WTC11 (cell line): Measurements from ENCODE around the gene NAT9. TPM values are rescaled to one million over a fixed set of nuclear protein-coding genes. Genes with fewer than 3 reads are reported as not detected.

Experiments used
- ATAC-seq: fragments of 200-7000 bp; cut with Tn5 transposase; 2 replicates; pipeline ENCODE4 v1.10.0; 2021; ENCODE audit warnings: mild to moderate bottlenecking, moderate library complexity
- CTCF ChIA-PET: fragments of 300-600 bp; sonication (Branson Sonifier 250); formaldehyde crosslinking; loops from one replicate; lab custom pipeline; 2021; ENCODE audit warnings: antibody characterized with exemption; lab: Charles Lee
- POLR2A ChIA-PET: fragments of 350-600 bp; sonication (Branson Sonifier 250); formaldehyde crosslinking; loops from one replicate; lab custom pipeline; 2021; ENCODE audit warnings: antibody characterized with exemption; lab: Charles Lee
- DNase-seq: peaks from one replicate; pipeline ENCODE4 v3.0.0; 2021; ENCODE audit warnings: low spot score
- H3K27ac Mint-ChIP-seq: 2 replicates; pipeline ENCODE4 v1.8.0; 2021; ENCODE audit warnings: mixed read lengths
- H3K27me3 Mint-ChIP-seq: 2 replicates; pipeline ENCODE4 v1.8.0; 2021; ENCODE audit warnings: low read depth, mild to moderate bottlenecking, moderate library complexity, mixed read lengths
- H3K36me3 Mint-ChIP-seq: 2 replicates; pipeline ENCODE4 v1.8.0; 2021; ENCODE audit warnings: mixed read lengths
- H3K4me1 Mint-ChIP-seq: 2 replicates; pipeline ENCODE4 v1.8.0; 2022; ENCODE audit warnings: mixed read lengths
- H3K4me3 Mint-ChIP-seq: 2 replicates; pipeline ENCODE4 v1.8.0; 2021; ENCODE audit warnings: mild to moderate bottlenecking, moderate library complexity, mixed read lengths
- H3K9me3 Mint-ChIP-seq: 2 replicates; pipeline ENCODE4 v1.8.0; 2021; ENCODE audit warnings: mixed read lengths
- FOXJ3 ChIP-seq: sonication (generic); formaldehyde crosslinking; IDR thresholded peaks from 2 replicates; pipeline ENCODE4 v1.9.0; 2021; ENCODE audit warnings: missing genetic modification reagents, mild to moderate bottlenecking, borderline replicate concordance
- KAT7 ChIP-seq: sonication (generic); formaldehyde crosslinking; IDR thresholded peaks from 2 replicates; pipeline ENCODE4 v1.8.1; 2023; ENCODE audit warnings: missing genetic modification reagents, mild to moderate bottlenecking, borderline replicate concordance
- NR3C1 ChIP-seq: sonication (generic); formaldehyde crosslinking; conservative IDR thresholded peaks from 2 replicates; pipeline ENCODE4 v1.8.1; 2023; ENCODE audit warnings: low read depth, mild to moderate bottlenecking, missing genetic modification reagents
- OVOL2 ChIP-seq: fragments of 250-450 bp; sonication (Bioruptor Pico); IDR thresholded peaks from 2 replicates; pipeline ENCODE4 v1.9.0; 2021; ENCODE audit warnings: mild to moderate bottlenecking, borderline replicate concordance
- PRRX2 ChIP-seq: fragments of 250-450 bp; sonication (Bioruptor Pico); IDR thresholded peaks from 2 replicates; pipeline ENCODE4 v1.8.0; 2021; ENCODE audit warnings: mild to moderate bottlenecking
- RELA ChIP-seq: sonication (generic); formaldehyde crosslinking; IDR thresholded peaks from 2 replicates; pipeline ENCODE4 v1.8.1; 2022; ENCODE audit warnings: missing genetic modification reagents, mild to moderate bottlenecking, borderline replicate concordance
- RORB ChIP-seq: fragments of 250-450 bp; sonication (Bioruptor Pico); IDR thresholded peaks from 2 replicates; pipeline ENCODE4 v1.9.0; 2021; ENCODE audit warnings: mild to moderate bottlenecking
- SP1 ChIP-seq: sonication (generic); formaldehyde crosslinking; conservative IDR thresholded peaks from 2 replicates; pipeline ENCODE4 v1.8.1; 2022; ENCODE audit warnings: missing genetic modification reagents
- ZBTB21 ChIP-seq: sonication (generic); formaldehyde crosslinking; IDR thresholded peaks from 2 replicates; pipeline ENCODE4 v1.8.1; 2023; ENCODE audit warnings: mild to moderate bottlenecking, missing genetic modification reagents, borderline replicate concordance
- ZNF396 ChIP-seq: fragments of 250-450 bp; sonication (Bioruptor Pico); IDR thresholded peaks from 2 replicates; pipeline ENCODE4 v1.8.0; 2021; ENCODE audit warnings: mild to moderate bottlenecking, moderate library complexity, borderline replicate concordance
- ZNF671 ChIP-seq: fragments of 250-450 bp; sonication (Bioruptor Pico); IDR thresholded peaks from 2 replicates; pipeline ENCODE4 v1.8.0; 2021; ENCODE audit warnings: mild to moderate bottlenecking
- total RNA-seq: library from RNA; stranded (reverse); gene quantifications from 3 replicates; pipeline ENCODE4 v1.2.3, GENCODE V29; 2021
- TF ChIP-seq, protein P1 (sequence below): sonication (generic); formaldehyde crosslinking; IDR thresholded peaks from 2 replicates; pipeline ENCODE4 v1.8.1; 2023; ENCODE audit warnings: mild to moderate bottlenecking, missing genetic modification reagents
- TF ChIP-seq, protein P2 (sequence below): sonication (generic); formaldehyde crosslinking; IDR thresholded peaks from 2 replicates; pipeline ENCODE4 v1.8.1; 2023; ENCODE audit warnings: mild to moderate bottlenecking, moderate library complexity, missing genetic modification reagents
- TF ChIP-seq, protein P3 (sequence below): sonication (generic); formaldehyde crosslinking; IDR thresholded peaks from 2 replicates; pipeline ENCODE4 v1.8.0; 2022; ENCODE audit warnings: mild to moderate bottlenecking, missing genetic modification reagents
- TF ChIP-seq, protein P4 (sequence below): sonication (generic); formaldehyde crosslinking; IDR thresholded peaks from 2 replicates; pipeline ENCODE4 v1.8.0; 2022; ENCODE audit warnings: missing genetic modification reagents
- TF ChIP-seq, protein P5 (sequence below): fragments of 250-450 bp; sonication (Bioruptor Pico); IDR thresholded peaks from 2 replicates; pipeline ENCODE4 v2.1.2; 2022; ENCODE audit warnings: mild to moderate bottlenecking, moderate library complexity
- TF ChIP-seq, protein P6 (sequence below): sonication (generic); formaldehyde crosslinking; IDR thresholded peaks from 2 replicates; pipeline ENCODE4 v1.8.0; 2022; ENCODE audit warnings: mild to moderate bottlenecking, missing genetic modification reagents

The NAT9 gene
- total RNA-seq, 1 experiment from 2014 or later = 67.1 TPM

DNA sequence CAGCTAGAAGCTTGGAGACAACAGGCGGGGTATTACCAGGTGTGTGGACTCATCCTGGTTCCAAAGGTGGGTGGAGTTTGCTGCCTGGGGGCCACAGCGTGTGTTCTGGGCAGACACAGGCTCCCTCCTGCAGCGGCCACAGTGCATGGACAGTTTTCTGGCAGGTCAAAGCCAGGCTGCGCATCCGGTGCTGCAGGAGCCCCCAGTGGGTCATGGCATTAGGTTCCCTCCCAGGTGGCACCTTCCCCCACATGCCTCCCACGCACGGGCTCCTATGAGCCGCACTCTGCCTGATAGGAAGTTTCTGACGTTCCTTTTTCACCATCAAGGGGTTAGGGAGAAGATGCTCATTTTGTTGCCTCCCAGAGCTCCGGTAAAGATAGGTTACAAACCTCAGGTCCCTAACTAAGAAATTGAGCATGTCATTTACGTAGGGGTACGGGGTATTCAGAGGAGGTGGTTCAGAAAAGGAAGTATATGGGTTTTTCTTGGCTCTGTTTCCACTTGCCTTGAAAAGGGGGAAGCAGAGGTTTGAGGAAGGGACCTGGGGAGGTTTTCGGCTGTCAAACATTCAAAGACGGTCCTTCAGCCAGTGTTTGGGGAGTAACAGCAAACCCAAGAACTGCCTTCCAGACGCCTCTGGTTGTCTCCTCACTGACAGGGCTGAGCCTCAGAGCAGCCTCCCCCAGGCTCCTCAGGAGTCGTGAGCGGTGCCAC, 32.7 kb upstream of the NAT9 start:
- Mint-ChIP-seq H3K27ac (no peak overlapping the region), H3K4me1 (peaks cover 8% of the 10 kb centered on the region)
- CTCF ChIA-PET = interaction anchor here (0.9 to 3.2 kb wide), 5 partner anchors 25 to 56 kb away, joined by 3 to 15 read pairs (median 3); no protein-coding TSS in a partner anchor
- TF ChIP-seq ZBTB21 (CRISPR knock-in tag) (no peak), RELA (no peak), ZNF396 (CRISPR knock-in tag) (no peak), SP1 (CRISPR knock-in tag) (no peak), OVOL2 (no peak), FOXJ3 (CRISPR knock-in tag) (no peak), PRRX2 (no peak), KAT7 (CRISPR knock-in tag) (no peak), ZNF671 (no peak), RORB (CRISPR knock-in tag) (no peak), NR3C1 (CRISPR knock-in tag) (no peak)
- TF ChIP-seq, protein P1, sequence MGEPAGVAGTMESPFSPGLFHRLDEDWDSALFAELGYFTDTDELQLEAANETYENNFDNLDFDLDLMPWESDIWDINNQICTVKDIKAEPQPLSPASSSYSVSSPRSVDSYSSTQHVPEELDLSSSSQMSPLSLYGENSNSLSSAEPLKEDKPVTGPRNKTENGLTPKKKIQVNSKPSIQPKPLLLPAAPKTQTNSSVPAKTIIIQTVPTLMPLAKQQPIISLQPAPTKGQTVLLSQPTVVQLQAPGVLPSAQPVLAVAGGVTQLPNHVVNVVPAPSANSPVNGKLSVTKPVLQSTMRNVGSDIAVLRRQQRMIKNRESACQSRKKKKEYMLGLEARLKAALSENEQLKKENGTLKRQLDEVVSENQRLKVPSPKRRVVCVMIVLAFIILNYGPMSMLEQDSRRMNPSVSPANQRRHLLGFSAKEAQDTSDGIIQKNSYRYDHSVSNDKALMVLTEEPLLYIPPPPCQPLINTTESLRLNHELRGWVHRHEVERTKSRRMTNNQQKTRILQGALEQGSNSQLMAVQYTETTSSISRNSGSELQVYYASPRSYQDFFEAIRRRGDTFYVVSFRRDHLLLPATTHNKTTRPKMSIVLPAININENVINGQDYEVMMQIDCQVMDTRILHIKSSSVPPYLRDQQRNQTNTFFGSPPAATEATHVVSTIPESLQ = no peak
- TF ChIP-seq, protein P2, sequence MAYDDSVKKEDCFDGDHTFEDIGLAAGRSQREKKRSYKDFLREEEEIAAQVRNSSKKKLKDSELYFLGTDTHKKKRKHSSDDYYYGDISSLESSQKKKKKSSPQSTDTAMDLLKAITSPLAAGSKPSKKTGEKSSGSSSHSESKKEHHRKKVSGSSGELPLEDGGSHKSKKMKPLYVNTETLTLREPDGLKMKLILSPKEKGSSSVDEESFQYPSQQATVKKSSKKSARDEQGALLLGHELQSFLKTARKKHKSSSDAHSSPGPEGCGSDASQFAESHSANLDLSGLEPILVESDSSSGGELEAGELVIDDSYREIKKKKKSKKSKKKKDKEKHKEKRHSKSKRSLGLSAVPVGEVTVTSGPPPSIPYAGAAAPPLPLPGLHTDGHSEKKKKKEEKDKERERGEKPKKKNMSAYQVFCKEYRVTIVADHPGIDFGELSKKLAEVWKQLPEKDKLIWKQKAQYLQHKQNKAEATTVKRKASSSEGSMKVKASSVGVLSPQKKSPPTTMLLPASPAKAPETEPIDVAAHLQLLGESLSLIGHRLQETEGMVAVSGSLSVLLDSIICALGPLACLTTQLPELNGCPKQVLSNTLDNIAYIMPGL (CRISPR knock-in tag) = no peak
- TF ChIP-seq, protein P3, sequence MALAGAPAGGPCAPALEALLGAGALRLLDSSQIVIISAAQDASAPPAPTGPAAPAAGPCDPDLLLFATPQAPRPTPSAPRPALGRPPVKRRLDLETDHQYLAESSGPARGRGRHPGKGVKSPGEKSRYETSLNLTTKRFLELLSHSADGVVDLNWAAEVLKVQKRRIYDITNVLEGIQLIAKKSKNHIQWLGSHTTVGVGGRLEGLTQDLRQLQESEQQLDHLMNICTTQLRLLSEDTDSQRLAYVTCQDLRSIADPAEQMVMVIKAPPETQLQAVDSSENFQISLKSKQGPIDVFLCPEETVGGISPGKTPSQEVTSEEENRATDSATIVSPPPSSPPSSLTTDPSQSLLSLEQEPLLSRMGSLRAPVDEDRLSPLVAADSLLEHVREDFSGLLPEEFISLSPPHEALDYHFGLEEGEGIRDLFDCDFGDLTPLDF (CRISPR knock-in tag) = no peak
- TF ChIP-seq, protein P4, sequence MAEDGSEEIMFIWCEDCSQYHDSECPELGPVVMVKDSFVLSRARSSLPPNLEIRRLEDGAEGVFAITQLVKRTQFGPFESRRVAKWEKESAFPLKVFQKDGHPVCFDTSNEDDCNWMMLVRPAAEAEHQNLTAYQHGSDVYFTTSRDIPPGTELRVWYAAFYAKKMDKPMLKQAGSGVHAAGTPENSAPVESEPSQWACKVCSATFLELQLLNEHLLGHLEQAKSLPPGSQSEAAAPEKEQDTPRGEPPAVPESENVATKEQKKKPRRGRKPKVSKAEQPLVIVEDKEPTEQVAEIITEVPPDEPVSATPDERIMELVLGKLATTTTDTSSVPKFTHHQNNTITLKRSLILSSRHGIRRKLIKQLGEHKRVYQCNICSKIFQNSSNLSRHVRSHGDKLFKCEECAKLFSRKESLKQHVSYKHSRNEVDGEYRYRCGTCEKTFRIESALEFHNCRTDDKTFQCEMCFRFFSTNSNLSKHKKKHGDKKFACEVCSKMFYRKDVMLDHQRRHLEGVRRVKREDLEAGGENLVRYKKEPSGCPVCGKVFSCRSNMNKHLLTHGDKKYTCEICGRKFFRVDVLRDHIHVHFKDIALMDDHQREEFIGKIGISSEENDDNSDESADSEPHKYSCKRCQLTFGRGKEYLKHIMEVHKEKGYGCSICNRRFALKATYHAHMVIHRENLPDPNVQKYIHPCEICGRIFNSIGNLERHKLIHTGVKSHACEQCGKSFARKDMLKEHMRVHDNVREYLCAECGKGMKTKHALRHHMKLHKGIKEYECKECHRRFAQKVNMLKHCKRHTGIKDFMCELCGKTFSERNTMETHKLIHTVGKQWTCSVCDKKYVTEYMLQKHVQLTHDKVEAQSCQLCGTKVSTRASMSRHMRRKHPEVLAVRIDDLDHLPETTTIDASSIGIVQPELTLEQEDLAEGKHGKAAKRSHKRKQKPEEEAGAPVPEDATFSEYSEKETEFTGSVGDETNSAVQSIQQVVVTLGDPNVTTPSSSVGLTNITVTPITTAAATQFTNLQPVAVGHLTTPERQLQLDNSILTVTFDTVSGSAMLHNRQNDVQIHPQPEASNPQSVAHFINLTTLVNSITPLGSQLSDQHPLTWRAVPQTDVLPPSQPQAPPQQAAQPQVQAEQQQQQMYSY (CRISPR knock-in tag) = no peak
- TF ChIP-seq, protein P5, sequence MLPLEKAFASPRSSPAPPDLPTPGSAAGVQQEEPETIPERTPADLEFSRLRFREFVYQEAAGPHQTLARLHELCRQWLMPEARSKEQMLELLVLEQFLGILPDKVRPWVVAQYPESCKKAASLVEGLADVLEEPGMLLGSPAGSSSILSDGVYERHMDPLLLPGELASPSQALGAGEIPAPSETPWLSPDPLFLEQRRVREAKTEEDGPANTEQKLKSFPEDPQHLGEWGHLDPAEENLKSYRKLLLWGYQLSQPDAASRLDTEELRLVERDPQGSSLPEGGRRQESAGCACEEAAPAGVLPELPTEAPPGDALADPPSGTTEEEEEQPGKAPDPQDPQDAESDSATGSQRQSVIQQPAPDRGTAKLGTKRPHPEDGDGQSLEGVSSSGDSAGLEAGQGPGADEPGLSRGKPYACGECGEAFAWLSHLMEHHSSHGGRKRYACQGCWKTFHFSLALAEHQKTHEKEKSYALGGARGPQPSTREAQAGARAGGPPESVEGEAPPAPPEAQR (CRISPR knock-in tag) = no peak
- TF ChIP-seq, protein P6, sequence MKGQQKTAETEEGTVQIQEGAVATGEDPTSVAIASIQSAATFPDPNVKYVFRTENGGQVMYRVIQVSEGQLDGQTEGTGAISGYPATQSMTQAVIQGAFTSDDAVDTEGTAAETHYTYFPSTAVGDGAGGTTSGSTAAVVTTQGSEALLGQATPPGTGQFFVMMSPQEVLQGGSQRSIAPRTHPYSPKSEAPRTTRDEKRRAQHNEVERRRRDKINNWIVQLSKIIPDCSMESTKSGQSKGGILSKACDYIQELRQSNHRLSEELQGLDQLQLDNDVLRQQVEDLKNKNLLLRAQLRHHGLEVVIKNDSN (CRISPR knock-in tag) = no peak
- TF ChIP-seq, all 79 proteins: peak for 0
- no peaks in the 10 kb centered on the region; the same call in 1 of the 2 replicates for H3K36me3 Mint-ChIP-seq
- no peaks in the 10 kb centered on the region for H3K27me3 Mint-ChIP-seq
- ATAC-seq (no peak), DNase-seq (no peak)
- no peak overlapping the region for H3K4me3 Mint-ChIP-seq
- POLR2A ChIA-PET = no interaction called here
- H3K9me3 Mint-ChIP-seq = no peaks in the 10 kb centered on the region
